HepG2 (cell line): ENCODE results near the gene SMIM38.

Source experiments
- BRF2 ChIP-seq: sonication (generic); formaldehyde crosslinking; IDR thresholded peaks from 2 replicates; pipeline ENCODE4 v1.8.1; 2022; ENCODE audit warnings: mild to moderate bottlenecking, missing genetic modification reagents
- CTCF ChIP-seq: sonication (generic); formaldehyde crosslinking; IDR thresholded peaks from 2 replicates; pipeline ENCODE4 v1.5.0; 2020; ENCODE audit warnings: mild to moderate bottlenecking, missing genetic modification reagents, moderate library complexity
- EZH2 ChIP-seq: conservative IDR thresholded peaks from 2 replicates; pipeline ENCODE4 v1.6.1; 2012; ENCODE audit warnings: mild to moderate bottlenecking, low read depth, low read length, moderate library complexity
- MTA3 ChIP-seq: sonication (generic); formaldehyde crosslinking; IDR thresholded peaks from 2 replicates; pipeline ENCODE4 v1.4.0; 2020; ENCODE audit warnings: missing genetic modification reagents
- MYC ChIP-seq: sonication (generic); formaldehyde crosslinking; IDR thresholded peaks from 2 replicates; pipeline ENCODE4 v1.9.0; 2021; ENCODE audit warnings: missing genetic modification reagents, borderline replicate concordance
- POLR2A ChIP-seq, 2 experiments: IDR thresholded peaks; 2 replicates each; pipeline ENCODE4 v1.6.1; 2011; ENCODE audit warnings: low read depth in 2 of 2, low read length in 2 of 2, mild to moderate bottlenecking in 1 of 2, moderate library complexity in 1 of 2; ENCODE audit not compliant: insufficient read depth in 1 of 2
- POLR2AphosphoS5 ChIP-seq: IDR thresholded peaks from 2 replicates; pipeline ENCODE4 v1.6.1; 2012; ENCODE audit warnings: low read depth, low read length
- TAF1 ChIP-seq: sonication (generic); formaldehyde crosslinking; IDR thresholded peaks from 2 replicates; pipeline ENCODE4 v1.4.0; 2020; ENCODE audit warnings: missing genetic modification reagents
- ZNF235 ChIP-seq: sonication (generic); formaldehyde crosslinking; IDR thresholded peaks from 2 replicates; pipeline ENCODE4 v1.8.1; 2023; ENCODE audit warnings: mild to moderate bottlenecking, missing genetic modification reagents, borderline replicate concordance
- ZSCAN5A ChIP-seq: sonication (generic); formaldehyde crosslinking; IDR thresholded peaks from 2 replicates; pipeline ENCODE4 v1.8.0; 2022; ENCODE audit warnings: mild to moderate bottlenecking, missing genetic modification reagents, borderline replicate concordance
- TF ChIP-seq, protein P1 (sequence below): sonication (generic); formaldehyde crosslinking; IDR thresholded peaks from 2 replicates; pipeline ENCODE4 v1.4.0; 2020; ENCODE audit warnings: missing genetic modification reagents

DNA sequence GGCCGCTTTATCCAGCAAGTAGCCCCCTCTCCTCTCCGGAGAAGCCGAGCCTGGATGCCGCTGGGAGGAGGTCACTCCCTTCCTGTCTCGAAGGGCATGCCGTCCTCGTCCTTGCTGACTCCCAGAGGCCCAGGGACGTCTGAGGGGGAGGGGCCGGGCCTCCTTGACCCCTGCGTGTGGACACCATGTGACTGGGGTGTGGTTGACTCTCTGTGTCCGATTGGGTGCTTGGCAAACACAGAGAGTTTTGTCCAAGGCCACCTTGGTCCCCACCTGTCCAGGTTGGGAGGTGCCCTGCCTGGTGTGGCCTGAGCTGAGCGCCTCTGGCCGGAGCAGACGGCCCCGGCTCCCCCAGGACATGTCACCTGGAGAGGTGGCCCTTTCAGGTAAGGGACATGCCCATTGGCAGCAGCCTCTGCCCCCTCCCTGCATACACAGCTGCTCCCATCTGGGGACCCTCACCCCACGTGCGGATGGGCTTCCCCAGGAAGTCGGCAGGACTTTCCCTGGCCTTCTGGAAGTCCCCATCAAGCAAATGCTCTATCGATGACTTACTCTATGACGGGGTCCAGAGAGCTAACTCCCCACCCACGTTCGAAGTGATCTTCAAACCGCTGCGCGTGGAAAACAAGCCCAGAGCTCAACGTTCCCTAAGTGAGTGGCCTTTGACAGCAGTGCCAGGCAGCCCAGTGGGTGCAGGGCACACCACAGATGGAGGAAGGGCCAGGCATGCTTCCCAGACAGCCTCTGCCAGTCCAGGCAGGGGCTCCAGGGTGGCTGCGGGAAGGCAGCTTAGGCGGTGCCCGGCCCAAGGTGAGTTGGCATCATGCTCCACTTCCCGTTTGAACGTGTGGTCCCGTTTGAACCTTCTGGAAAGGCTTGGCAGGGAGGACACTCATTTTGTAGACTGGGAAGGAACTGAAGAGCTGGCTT, at the start of gene SMIM38:
- no peak for TF ChIP-seq MYC (CRISPR knock-in tag)
- TF ChIP-seq EZH2: no peak
- no peak for TF ChIP-seq POLR2AphosphoS5
- no peak for TF ChIP-seq TAF1
- TF ChIP-seq ZSCAN5A (CRISPR knock-in tag): no peak
- no peak for TF ChIP-seq POLR2A (IDR thresholded peaks at IDR 0.05; ENCODE audit: insufficient read depth in 1 of 2, low read depth in 2 of 2, low read length in 2 of 2)
- TF ChIP-seq ZNF235: no peak
- TF ChIP-seq BRF2 (CRISPR knock-in tag): no peak
- TF ChIP-seq, protein P1, sequence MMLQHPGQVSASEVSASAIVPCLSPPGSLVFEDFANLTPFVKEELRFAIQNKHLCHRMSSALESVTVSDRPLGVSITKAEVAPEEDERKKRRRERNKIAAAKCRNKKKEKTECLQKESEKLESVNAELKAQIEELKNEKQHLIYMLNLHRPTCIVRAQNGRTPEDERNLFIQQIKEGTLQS (CRISPR knock-in tag): no peak
- TF ChIP-seq MTA3 (CRISPR knock-in tag): no peak
- TF ChIP-seq CTCF: no peak
